Tibial nerve (tissue), 4 donors: ENCODE results near the gene CMTM7.

ENCODE experiments used
- EP300 ChIP-seq, 2 donors: sonication (generic); formaldehyde crosslinking; IDR thresholded peaks; one replicate each; pipeline ENCODE4 v1.6.1; 2017; ENCODE audit warnings: antibody characterized with exemption in 2 of 2, mild to moderate bottlenecking in 1 of 2
- POLR2A ChIP-seq, 2 donors: fragments of 450-650 bp; IDR thresholded peaks; one replicate each; pipeline ENCODE4 v1.6.1; 2017; ENCODE audit warnings: antibody characterized with exemption in 2 of 2, mild to moderate bottlenecking in 2 of 2, moderate library complexity in 2 of 2
- TF ChIP-seq, protein P1 (sequence below), 5 experiments: fragments of 200-600 bp in 3 of 5; fragments of 450-650 bp in 2 of 5; sonication (generic) in 3 of 5; IDR thresholded peaks; one replicate each; pipeline ENCODE4 v1.5.1; 2016 to 2019; ENCODE audit warnings: antibody characterized with exemption in 5 of 5, mild to moderate bottlenecking in 3 of 5, moderate library complexity in 2 of 5

DNA sequence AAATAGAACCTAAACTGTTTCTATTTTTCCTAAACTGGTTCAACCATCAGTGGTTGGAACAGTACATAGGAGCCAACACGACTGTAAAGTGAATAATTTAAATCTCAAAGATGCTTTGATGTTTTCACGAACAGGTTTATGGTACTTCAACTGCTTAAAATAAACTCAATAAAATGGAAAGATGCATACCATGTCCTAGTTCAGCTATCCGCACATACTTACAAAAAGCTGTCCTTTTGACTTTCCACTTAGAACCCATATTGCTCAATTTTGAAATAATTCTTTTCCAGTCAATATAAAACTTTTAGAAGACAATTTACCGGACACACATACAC, 110.1 kb downstream of the CMTM7 start:
- TF ChIP-seq, protein P1, sequence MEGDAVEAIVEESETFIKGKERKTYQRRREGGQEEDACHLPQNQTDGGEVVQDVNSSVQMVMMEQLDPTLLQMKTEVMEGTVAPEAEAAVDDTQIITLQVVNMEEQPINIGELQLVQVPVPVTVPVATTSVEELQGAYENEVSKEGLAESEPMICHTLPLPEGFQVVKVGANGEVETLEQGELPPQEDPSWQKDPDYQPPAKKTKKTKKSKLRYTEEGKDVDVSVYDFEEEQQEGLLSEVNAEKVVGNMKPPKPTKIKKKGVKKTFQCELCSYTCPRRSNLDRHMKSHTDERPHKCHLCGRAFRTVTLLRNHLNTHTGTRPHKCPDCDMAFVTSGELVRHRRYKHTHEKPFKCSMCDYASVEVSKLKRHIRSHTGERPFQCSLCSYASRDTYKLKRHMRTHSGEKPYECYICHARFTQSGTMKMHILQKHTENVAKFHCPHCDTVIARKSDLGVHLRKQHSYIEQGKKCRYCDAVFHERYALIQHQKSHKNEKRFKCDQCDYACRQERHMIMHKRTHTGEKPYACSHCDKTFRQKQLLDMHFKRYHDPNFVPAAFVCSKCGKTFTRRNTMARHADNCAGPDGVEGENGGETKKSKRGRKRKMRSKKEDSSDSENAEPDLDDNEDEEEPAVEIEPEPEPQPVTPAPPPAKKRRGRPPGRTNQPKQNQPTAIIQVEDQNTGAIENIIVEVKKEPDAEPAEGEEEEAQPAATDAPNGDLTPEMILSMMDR (IDR thresholded peaks at IDR 0.05) = no peak
- TF ChIP-seq POLR2A (IDR thresholded peaks at IDR 0.05) (no peak), EP300 (IDR thresholded peaks at IDR 0.05) (no peak)
